Stimulated activated CD4-positive, alpha-beta T cell treated with anti-CD3 and anti-CD28 coated beads, Interleukin-1b, Interleukin-23, amount 100 ng/mL, for 48 hours (primary cell): ENCODE results near the gene LATS1.

Source experiments
- DNase-seq: peaks from one replicate; pipeline ENCODE4 v3.0.0-alpha.2; 2020

Gene LATS1

DNA sequence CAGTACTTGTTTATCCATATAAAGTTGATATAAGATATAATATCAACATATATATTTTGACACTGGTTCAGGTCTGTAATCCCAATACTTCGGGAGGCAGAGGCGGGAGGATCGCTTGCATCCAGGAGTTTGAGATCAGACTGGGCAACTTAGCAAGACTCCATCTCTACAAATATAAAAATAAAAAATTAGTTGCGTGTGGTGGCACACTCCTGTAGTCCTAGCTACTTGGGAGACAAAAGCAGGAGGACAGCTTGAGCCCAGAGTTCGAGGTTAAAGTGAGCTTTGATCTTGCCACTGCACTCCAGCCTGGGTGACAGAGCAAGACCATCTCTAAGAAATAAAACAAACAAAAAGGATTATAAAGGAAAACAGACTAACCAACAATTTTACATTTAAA is 60.5 kb downstream of the LATS1 start:
- DNase-seq: no peak

DNA sequence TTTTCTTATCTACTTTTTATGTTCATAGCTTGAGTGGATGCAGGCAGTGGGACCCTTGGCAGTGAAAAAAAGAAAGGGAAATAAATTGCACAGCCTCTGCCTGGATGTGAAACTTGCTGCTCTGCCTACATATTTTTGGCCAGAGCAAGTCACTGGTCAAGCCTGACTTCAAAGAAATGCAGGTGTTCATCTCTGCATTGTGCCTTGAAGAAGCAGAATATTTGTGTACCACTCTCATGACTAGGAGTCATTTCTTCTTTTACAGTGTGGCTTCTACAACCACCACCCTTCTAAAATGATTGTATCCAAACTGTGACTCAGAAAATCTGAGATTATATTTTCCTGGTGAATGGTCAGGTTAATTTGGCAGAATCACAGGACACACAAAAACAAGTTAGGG is 66.8 kb downstream of the LATS1 start:
- no peak for DNase-seq

DNA sequence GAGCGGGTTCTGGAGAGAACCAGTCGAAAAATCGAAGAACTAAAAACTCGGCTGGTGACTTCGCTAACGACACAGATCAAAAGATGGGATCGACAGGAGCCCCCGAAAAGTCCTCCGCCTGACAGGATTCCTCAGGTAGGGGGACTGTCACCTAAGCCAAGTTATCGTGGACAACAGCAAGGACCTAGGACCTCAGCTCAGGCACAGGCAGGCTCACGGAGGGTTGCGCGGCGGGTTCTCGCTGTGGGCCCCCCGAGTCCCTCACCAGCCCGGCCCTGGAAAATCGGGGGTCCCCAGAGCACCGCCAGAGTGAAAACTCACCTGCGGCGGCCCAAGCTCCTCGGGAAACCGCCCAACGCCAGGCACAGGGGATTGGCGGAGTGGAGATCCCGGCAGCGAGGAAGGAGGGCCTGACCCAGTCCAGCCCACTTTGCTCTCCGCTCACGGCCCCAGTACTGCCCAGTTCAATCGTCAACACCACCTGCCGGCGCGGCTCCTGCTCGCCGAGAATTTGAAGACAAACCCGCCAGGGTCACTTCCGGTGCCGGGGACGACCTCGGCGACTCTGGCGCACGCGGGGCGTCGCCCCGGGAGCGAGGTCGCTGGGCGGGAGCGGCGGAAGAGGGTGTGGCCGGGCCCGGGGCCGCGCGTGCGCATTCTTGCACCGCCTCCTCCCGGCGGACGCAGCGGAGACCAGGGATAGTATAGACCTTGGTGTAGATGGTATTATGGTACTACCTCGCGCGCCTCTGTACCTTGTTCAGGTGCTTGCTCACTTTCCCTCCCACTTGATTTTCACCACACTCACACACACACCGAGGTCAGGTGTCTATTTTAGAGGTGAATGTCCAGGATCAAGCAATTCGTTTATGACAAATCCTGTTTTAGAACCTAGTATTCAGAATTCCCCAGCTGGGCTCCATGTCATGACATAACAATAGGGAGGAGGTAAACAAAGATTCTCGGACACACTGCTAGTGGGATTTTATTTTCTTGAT is 69.5 kb downstream of the LATS1 start, which contains the start of gene KATNA1:
TSS of gene KATNA1 (minus strand) at position 567 of the 998 bp plus-strand sequence. CDS start 10,167 bp downstream, outside the sequence.
- peak; percentile 90 for DNase-seq

DNA sequence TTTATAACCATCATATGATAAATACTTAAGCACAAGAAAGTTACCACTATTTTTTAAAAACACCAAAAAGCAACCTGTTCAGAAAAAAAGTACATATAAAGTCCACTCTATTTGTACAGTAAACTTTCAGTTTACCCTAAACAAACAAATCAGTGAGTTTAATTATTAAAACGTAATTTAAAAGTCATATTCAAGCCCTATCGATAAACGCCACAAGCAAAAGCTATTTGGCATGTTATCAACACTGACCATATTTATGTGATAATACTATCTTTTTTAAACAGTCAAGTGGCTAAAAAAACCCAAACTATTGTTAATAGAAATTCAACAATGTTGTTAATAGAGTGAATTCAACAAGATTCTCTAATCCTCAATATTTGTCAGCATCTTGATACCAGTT is 71.3 kb downstream of the LATS1 start:
- no peak for DNase-seq

DNA sequence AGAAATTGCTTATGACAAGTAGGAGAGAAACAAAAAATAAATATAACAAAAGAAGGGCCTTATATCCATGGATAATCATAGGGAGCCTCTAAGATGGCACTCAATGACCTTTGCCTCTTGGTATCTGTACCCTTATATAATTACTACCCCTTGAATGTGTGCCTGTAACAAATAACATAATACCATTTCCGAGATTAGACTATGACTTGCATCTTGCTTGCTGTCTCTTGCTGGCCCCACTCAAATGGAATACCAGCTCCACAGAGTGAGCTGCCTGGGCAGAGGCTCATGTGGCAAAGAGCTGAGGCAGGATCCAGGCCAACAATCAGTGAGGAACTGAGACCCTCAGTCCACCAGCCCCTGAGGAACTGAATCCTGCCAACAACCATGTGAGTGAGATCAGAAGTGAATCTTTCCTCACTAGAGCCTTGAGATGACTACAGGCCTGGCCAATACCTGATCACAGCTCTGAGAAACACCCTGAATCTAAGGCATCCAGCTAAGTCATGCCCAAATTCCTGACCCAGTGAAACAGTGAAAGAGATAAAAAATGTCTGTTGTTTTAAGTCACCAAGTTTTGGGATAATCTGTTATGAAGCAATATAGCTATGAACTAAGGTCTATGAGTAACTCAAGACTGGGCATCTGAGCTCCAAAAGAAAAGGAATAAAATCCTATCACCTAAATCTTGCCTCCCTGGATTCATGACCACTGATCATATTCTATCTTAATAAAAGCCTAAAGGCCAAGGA is 74.9 kb downstream of the LATS1 start:
- no peak for DNase-seq

DNA sequence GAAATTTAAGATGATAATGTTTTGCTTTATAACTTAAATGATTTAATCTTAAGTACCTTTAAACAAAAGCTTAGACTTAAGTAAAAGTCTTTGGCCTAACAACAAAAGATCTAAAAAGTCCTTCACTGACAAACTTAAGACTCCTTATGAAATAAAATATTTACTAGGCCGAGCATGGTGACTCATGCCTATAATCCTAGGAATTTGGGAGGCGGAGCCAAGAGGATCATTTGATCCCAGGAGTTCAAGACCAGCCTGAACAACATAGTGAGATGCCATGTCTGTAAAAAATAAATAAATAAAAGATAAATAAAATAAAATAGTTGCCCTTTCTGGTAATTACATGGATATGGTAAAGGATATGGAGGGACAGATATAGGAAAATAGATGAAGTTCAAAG is 81.8 kb downstream of the LATS1 start:
- DNase-seq: no peak

DNA sequence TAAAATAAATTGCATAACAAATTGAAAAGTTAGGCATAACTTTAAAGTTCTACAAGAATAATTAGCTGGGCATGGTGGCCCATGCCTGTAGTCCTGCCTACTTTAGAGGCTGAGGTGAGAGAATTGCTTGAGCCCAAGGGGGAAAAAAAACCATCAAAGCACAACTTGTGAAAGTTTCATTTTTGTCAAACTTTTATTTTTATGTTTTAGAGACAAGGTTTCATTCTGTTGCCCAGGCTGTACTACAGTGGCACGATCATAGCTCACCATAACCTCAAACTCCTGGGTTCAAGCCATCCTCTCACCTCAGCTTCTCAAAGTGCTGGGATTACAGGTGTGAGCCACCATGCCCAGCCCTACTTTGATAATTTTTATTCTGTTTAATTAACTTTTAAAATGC is 83.6 kb downstream of the LATS1 start:
- no peak for DNase-seq

DNA sequence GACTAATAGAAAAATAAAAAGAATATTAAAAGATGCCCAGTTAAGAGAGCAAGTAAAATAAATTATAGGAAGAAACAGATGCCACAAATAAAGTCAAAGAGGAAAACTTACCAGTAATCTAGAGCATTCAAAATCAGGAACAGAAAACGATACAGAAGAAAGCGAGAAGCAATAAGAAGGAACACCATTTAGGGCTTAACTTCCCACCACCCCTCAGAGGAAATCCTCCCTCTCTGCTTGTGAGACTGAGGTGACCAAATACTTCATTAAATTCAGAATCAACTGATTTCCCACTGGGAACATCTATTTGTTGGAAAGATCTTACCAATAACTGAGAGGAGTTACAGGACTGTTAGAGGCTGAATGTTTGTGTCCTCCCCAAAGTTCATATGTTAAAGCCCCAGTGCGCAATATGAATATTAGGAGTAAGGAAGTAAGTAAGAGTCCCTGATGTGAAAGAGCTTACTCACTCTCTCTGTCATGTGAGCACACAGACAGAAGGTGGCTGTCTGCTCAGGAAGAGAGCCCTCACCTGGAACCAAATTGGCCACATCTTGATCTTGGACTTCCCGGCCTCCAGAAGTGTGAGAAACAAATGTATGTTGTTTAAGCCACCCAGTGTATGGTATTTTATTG is 88.9 kb downstream of the LATS1 start:
- no peak for DNase-seq

DNA sequence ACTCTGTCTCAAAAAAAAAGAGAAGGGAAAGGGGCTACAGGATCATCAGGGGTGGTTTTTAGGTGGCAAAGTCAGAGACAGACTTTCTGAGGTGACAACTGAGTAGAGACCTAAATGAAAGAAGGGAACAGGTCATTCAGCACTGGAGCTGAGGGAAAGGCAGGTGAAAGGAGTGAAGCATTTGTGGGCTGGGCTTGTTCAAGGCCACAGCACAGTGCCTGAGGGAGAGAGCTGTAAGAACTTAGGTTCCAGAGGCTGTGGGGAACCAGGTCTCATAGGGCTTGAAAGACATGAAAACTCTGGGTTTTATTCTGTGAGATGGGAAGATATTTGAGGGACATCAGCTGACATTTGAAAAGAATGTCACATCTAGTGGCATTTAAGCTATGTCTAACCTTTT is 90.2 kb downstream of the LATS1 start:
- DNase-seq: no peak

DNA sequence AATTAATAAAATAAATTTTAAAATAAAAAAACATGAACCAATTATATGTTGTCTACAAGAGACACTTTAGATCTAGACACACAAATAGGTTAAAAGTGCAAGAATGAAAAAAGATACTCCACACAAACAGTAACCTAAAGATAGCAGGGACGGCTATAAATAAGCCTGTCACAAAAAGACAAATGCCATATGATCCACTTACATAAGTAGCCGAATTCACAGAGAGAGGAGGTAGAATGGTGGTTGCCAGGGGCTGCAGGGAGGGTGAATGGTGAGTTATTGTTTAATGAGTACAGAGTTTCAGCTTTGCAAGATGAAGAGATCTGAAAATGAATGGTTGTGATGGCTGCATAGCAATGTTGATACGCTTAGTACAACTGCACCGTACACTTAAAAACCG is 102.1 kb downstream of the LATS1 start:
- DNase-seq: no peak

DNA sequence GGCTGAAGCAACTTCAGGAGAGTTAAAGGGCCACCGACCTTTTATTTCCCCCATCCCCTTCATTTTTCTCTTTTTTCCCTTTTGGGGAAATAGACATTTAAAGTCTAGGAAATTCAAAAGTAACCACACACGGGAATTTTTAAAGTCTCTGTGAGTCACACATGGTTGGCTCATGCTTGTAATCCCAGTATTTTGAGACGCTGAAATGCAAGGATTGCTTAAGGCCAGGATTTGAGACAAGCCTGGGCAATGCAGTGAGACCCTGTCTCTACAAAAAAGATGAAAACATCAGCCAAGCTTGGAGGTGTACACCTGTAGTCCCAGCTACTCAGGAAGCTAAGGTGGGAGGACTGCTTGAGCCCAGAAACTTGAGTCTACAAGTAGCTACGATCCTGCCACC is 103.6 kb downstream of the LATS1 start:
- no peak for DNase-seq

DNA sequence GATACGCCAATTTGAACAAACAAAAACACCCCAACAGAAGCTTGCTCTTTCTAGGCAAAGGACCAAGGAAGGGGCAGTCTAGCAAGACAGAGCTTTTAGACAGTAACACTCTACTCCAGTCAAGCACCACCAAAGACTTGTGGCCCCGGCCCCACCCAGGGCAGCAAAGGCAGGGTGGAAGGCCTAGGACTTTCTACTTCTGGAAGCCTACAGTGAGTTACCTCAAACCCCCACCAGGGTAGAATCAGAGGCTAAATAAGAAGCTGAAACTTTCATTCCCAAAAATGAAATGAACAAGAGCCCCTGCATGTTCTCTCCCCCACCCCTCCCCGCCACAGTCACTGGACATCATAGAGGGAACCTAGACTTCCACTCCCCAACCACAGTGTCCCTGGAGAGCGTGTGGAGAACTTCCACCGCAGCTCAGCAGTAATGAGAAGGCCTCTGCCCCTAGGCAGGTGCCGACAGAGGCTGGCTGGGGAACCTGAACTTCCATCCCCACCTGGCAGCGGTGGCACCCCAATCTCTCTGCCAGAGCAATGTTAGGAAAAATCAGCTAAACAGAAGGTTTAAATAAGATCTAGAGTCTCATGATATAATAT is 109.4 kb downstream of the LATS1 start:
- no peak for DNase-seq
